Hepatocyte (in vitro differentiated cells): ENCODE measurements around the gene RNF213. TPM values are rescaled to one million over a fixed set of nuclear protein-coding genes. Genes with fewer than 3 reads are reported as not detected.

Experiments
- DNase-seq: peaks from one replicate; pipeline ENCODE4 v3.0.0-alpha.2; 2016; ENCODE audit warnings: low spot score
- H2AFZ ChIP-seq: fragments of 200-600 bp; sonication (generic); 2 replicates; pipeline ENCODE4 v1.6.0; 2016; ENCODE audit warnings: antibody characterized with exemption, mild to moderate bottlenecking
- H3K27ac ChIP-seq: fragments of 200-600 bp; sonication (generic); 2 replicates; pipeline ENCODE4 v1.5.1; 2016; ENCODE audit warnings: mild to moderate bottlenecking
- H3K27me3 ChIP-seq: fragments of 200-600 bp; sonication (generic); 2 replicates; pipeline ENCODE4 v1.6.1; 2016
- H3K36me3 ChIP-seq: fragments of 200-600 bp; sonication (generic); replicated peaks from 2 replicates; pipeline ENCODE4 v1.5.1; 2016; ENCODE audit warnings: low read depth; ENCODE audit not compliant: insufficient read depth
- H3K4me1 ChIP-seq: fragments of 200-600 bp; sonication (generic); 2 replicates; pipeline ENCODE4 v1.5.1; 2016; ENCODE audit warnings: mild to moderate bottlenecking, moderate library complexity; ENCODE audit not compliant: insufficient read depth
- H3K4me2 ChIP-seq: fragments of 200-600 bp; sonication (generic); 2 replicates; pipeline ENCODE4 v1.6.0; 2016
- H3K4me3 ChIP-seq: fragments of 200-600 bp; sonication (generic); 2 replicates; pipeline ENCODE4 v1.5.1; 2016; ENCODE audit warnings: mild to moderate bottlenecking
- H3K79me2 ChIP-seq: fragments of 200-600 bp; sonication (generic); 2 replicates; pipeline ENCODE4 v1.6.0; 2017; ENCODE audit warnings: mild to moderate bottlenecking
- H3K9me2 ChIP-seq: fragments of 200-600 bp; sonication (generic); replicated peaks from 2 replicates; pipeline ENCODE4 v1.6.0; 2017; ENCODE audit warnings: mild to moderate bottlenecking; ENCODE audit not compliant: insufficient read depth
- H3K9me3 ChIP-seq: fragments of 200-600 bp; sonication (generic); 2 replicates; pipeline ENCODE4 v1.5.1; 2016; ENCODE audit warnings: low read depth, mild to moderate bottlenecking
- H4K20me1 ChIP-seq: fragments of 200-600 bp; sonication (generic); 2 replicates; pipeline ENCODE4 v1.6.0; 2016; ENCODE audit warnings: mild to moderate bottlenecking; ENCODE audit not compliant: insufficient read depth, poor library complexity, severe bottlenecking
- EZH2 ChIP-seq: fragments of 200-600 bp; sonication (generic); IDR thresholded peaks from 2 replicates; pipeline ENCODE4 v1.6.1; 2016; ENCODE audit warnings: antibody characterized with exemption, mild to moderate bottlenecking, borderline replicate concordance
- EZH2phosphoT487 ChIP-seq: fragments of 200-600 bp; sonication (generic); IDR thresholded peaks from one replicate; pipeline ENCODE4 v1.6.1; 2018; ENCODE audit warnings: antibody characterized with exemption, mild to moderate bottlenecking, low read depth, moderate library complexity; ENCODE audit not compliant: unreplicated experiment, severe bottlenecking
- WGBS: methylation state at CpG from one replicate; pipeline ENCODE4 v1.1.6; 2016; ENCODE audit warnings: low lambda C conversion rate; ENCODE audit errors: missing lambda C conversion rate; 5-methylcytosine and 5-hydroxymethylcytosine counted together
- polyA plus RNA-seq: library from polyadenylated mRNA; unstranded; fragments of >200 nt; fragmentation: Nextera tagmentation; extraction: Ambion mirVana; gene quantifications from 2 replicates; pipeline ENCODE4 v1.2.1, GENCODE V29; 2016
- total RNA-seq: library from RNA; depleted of rRNA; stranded (reverse); fragments of >200 nt; gene quantifications from 2 replicates; pipeline ENCODE4 v1.2.3, GENCODE V29; 2014
- TF ChIP-seq, protein P1 (sequence below): fragments of 200-600 bp; sonication (generic); IDR thresholded peaks from 2 replicates; pipeline ENCODE4 v1.5.1; 2016; ENCODE audit warnings: antibody characterized with exemption, mild to moderate bottlenecking; ENCODE audit not compliant: poor library complexity

Gene RNF213
- total and polyA plus RNA-seq, 2 experiments from 2014 or later: 21.1 to 57.4 TPM

DNA sequence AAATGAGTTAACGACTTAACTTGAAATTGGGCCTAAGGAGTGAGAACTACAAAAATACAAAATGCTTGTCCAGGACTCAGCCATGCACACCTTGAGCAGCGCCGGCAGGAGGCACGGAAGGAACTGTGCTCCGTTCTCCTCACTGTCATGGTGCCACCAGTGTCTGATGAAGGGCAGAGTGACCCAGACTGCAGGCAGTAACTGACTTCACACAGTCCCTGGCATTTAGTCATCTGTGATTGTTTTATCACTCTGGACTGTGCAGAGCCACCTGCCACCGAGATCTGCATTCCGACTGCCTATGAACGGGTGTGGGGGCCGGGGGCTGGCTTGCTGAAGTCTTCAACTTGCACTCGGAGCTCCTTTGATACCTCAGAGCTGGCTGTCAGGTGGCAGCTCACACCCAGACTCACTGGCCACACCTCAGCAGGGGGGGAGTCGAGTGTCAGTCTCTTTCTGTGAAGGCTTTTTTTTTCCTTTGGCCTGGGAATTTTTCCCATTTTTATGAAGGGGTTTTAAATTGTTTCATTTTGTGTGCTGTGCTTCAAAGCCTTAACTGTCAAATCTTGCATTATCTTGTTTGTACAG, 134.1 kb downstream of the RNF213 start:
- H3K27ac ChIP-seq: no peak overlapping the region
- H3K36me3 ChIP-seq: no peaks in the 10 kb centered on the region
- H3K9me2 ChIP-seq: no peaks in the 10 kb centered on the region

DNA sequence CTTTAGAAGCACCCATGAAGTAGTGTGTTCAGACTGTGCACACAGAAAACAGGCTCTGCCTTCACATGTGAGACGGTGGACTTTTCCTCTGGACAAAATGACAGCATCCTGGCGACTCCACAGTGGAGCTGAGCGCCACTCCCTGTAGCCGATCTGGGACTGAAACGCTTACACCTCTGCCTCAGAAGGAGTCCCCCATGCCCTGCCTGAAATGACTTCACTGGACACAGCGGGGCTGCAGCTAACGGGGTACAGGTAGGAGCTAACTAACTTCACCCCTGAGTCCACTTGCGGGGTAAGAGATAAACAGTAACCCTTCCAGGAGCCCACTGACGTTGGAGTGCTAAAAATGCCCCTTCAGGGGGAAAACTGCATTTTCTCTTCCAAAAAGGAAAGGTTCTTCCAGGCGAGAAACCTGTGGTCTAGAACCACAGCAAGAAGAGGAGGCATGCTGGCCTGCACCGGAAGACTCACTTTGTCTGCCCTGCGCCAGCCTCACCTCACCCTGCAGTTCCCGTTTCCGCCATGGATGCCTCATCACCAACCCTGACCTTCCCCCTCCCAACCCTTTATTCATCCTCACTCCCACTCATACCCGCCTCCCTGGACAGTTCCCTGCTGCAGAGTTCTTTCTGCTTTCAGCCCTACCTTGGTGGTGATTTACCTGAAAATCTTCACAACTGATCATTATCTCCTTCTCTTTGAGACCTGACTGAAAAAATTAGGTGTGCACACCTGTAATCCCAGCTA, 134.9 kb downstream of the RNF213 start:
- no peaks in the 10 kb centered on the region for H3K9me2 ChIP-seq
- H3K9me3 ChIP-seq: no peaks in the 10 kb centered on the region
- no peaks in the 10 kb centered on the region for H4K20me1 ChIP-seq
- H3K27ac ChIP-seq: no peak overlapping the region
- no peaks in the 10 kb centered on the region for H3K4me1 ChIP-seq
- H3K4me3 ChIP-seq: no peak overlapping the region
- no peak overlapping the region for H3K4me2 ChIP-seq
- H3K79me2 ChIP-seq: no peaks in the 10 kb centered on the region
- WGBS: 84% methylated on average over 15 of the region's 15 CpGs
- no peak for DNase-seq
- H3K36me3 ChIP-seq: no peaks in the 10 kb centered on the region
- H3K27me3 ChIP-seq: no peaks in the 10 kb centered on the region
- TF ChIP-seq EZH2 (no peak), EZH2phosphoT487 (no peak)
- TF ChIP-seq, protein P1, sequence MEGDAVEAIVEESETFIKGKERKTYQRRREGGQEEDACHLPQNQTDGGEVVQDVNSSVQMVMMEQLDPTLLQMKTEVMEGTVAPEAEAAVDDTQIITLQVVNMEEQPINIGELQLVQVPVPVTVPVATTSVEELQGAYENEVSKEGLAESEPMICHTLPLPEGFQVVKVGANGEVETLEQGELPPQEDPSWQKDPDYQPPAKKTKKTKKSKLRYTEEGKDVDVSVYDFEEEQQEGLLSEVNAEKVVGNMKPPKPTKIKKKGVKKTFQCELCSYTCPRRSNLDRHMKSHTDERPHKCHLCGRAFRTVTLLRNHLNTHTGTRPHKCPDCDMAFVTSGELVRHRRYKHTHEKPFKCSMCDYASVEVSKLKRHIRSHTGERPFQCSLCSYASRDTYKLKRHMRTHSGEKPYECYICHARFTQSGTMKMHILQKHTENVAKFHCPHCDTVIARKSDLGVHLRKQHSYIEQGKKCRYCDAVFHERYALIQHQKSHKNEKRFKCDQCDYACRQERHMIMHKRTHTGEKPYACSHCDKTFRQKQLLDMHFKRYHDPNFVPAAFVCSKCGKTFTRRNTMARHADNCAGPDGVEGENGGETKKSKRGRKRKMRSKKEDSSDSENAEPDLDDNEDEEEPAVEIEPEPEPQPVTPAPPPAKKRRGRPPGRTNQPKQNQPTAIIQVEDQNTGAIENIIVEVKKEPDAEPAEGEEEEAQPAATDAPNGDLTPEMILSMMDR: no peak
- no peak overlapping the region for H2AFZ ChIP-seq

More for the DNA sequence above, 134.1 kb downstream of the RNF213 start:
- TF ChIP-seq, protein P1: no peak
- no peak for TF ChIP-seq EZH2phosphoT487
- TF ChIP-seq EZH2: no peak
- Histone ChIP-seq H3K4me2 (no peak overlapping the region), H2AFZ (no peak overlapping the region), H3K79me2 (no peaks in the 10 kb centered on the region), H3K9me3 (no peaks in the 10 kb centered on the region), H4K20me1 (no peaks in the 10 kb centered on the region), H3K4me3 (no peak overlapping the region), H3K27me3 (no peaks in the 10 kb centered on the region), H3K4me1 (no peaks in the 10 kb centered on the region)
- no peak for DNase-seq
- WGBS: 72% methylated on average over 11 of the region's 11 CpGs

DNA sequence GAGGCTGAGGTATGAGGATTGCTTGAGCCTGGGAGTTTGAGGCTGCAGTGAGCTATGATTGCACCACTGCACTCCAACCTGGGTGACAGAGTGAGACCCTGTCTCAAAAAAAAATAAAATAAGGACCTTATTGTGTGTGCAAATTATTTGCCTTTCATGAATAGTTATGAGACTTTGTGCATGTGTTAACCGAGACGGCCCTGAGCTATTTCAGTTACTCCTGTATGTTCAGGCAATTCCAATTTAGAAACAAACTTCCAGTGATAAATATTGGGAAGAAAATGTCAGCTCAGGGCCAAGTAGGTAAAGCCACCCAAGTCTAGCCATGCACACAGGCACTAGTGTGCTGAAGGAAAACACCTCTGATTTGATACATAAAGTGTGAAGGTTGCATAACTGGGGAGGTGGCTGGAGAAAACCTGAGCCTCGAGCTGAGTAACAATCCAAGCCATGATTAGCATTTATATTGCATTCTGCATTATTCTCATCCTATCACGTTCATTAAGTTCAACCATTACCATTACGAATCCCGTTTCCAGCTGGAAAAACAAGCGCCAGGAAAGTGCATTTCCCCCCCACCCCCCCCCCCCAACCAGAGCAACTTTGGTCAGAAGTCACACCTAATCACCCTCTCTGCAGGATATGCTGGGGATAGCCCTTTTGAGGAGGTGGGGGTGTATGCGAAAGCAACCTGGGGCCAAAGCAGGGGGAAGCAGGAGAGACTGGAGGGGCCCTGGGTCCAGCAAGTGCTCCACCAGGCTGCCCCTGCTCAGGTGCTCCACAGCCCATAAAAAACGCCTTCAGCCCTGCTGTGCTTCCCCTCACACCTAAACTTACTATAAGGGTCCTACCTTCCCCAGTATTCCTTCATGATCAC, 135.7 kb downstream of the RNF213 start:
- Histone ChIP-seq H3K4me3 (no peak overlapping the region), H4K20me1 (no peaks in the 10 kb centered on the region), H3K27ac (no peak overlapping the region), H3K27me3 (no peaks in the 10 kb centered on the region), H3K4me2 (no peak overlapping the region), H2AFZ (no peak overlapping the region), H3K9me3 (no peaks in the 10 kb centered on the region), H3K9me2 (no peaks in the 10 kb centered on the region), H3K36me3 (no peaks in the 10 kb centered on the region), H3K79me2 (no peaks in the 10 kb centered on the region), H3K4me1 (no peaks in the 10 kb centered on the region)
- 69% methylated on average over 9 of the region's 9 CpGs for WGBS
- TF ChIP-seq, protein P1: no peak
- TF ChIP-seq EZH2 (no peak), EZH2phosphoT487 (no peak)
- DNase-seq: no peak
